ENCODE data around the gene ARID1A. TPM values are rescaled to one million over a fixed set of nuclear protein-coding genes. Genes with fewer than 3 reads are reported as not detected.

ARID1A gene
- polyA plus RNA-seq, 1 donor (not counting 4 experiments of a cell fraction or from before 2014, with no cell fraction given) = 10.2 TPM

- no peak for FAIRE-seq
- DNase-seq (ENCODE audit: low read depth, low spot score) = no peak
- no peak overlapping the region for H2AFZ ChIP-seq (ENCODE audit: control insufficient read depth, low read length)
- no peak overlapping the region for H3K4me3 ChIP-seq (ENCODE audit: control insufficient read depth in 2 of 3, extremely low read depth in 1 of 3, insufficient read depth in 2 of 3, low read depth in 1 of 3, low read length in 3 of 3)
- dilution Hi-C loops (cut with MboI; ENCODE audit: extremely low pct_ligation_motif_present, low sequenced_read_pairs) = no loop called here
- H3K27me3 ChIP-seq (ENCODE audit: control insufficient read depth, extremely low read depth, insufficient read depth, low read length) = no peaks in the 10 kb centered on the region
- peaks cover 90% of the 10 kb centered on the region for H3K79me2 ChIP-seq (ENCODE audit: control insufficient read depth, insufficient read depth, low read length)
- H3K4me2 ChIP-seq (ENCODE audit: control insufficient read depth, extremely low read depth, insufficient read depth, low read depth, low read length) = no peak overlapping the region
- peaks cover 8% of the 10 kb centered on the region for H3K4me1 ChIP-seq (ENCODE audit: control insufficient read depth, extremely low read depth, insufficient read depth, low read length)
- H3K9ac ChIP-seq (ENCODE audit: control insufficient read depth, extremely low read depth, insufficient read depth, low read length) = no peak overlapping the region
- peaks cover 0 to 3% of the 10 kb centered on the region in 2 experiments for H3K36me3 ChIP-seq (ENCODE audit: control insufficient read depth in 2 of 2, extremely low read depth in 1 of 2, insufficient read depth in 2 of 2, low read length in 2 of 2)
- no peak overlapping the region for H3K27ac ChIP-seq (ENCODE audit: control insufficient read depth, insufficient read depth, low read length)
- H4K20me1 ChIP-seq (ENCODE audit: control insufficient read depth, extremely low read depth, insufficient read depth, low read length) = no peaks in the 10 kb centered on the region
- peaks cover 8% of the 10 kb centered on the region for H3K9me1 ChIP-seq (ENCODE audit: control insufficient read depth, extremely low read depth, insufficient read depth, low read length)
- H3K9me3 ChIP-seq (ENCODE audit: control insufficient read depth, low read depth, low read length) = no peaks in the 10 kb centered on the region
- TF ChIP-seq EZH2 (IDR thresholded peaks at IDR 0.05; ENCODE audit: low read length) = no peak
- TF ChIP-seq, protein P1, sequence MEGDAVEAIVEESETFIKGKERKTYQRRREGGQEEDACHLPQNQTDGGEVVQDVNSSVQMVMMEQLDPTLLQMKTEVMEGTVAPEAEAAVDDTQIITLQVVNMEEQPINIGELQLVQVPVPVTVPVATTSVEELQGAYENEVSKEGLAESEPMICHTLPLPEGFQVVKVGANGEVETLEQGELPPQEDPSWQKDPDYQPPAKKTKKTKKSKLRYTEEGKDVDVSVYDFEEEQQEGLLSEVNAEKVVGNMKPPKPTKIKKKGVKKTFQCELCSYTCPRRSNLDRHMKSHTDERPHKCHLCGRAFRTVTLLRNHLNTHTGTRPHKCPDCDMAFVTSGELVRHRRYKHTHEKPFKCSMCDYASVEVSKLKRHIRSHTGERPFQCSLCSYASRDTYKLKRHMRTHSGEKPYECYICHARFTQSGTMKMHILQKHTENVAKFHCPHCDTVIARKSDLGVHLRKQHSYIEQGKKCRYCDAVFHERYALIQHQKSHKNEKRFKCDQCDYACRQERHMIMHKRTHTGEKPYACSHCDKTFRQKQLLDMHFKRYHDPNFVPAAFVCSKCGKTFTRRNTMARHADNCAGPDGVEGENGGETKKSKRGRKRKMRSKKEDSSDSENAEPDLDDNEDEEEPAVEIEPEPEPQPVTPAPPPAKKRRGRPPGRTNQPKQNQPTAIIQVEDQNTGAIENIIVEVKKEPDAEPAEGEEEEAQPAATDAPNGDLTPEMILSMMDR (optimal IDR thresholded peaks at IDR 0.05 in 1 of 3, IDR thresholded peaks at IDR 0.05 in 1 of 3, conservative IDR thresholded peaks at IDR 0.05 in 1 of 3; ENCODE audit: extremely low read depth in 1 of 3, insufficient read depth in 2 of 3, low read length in 3 of 3) = no peak
Observed at GRCh38 chr1:26717017-26717491, 21.2 kb downstream of the ARID1A start.

- Histone ChIP-seq H3K27me3 (ENCODE audit: control insufficient read depth, extremely low read depth, insufficient read depth, low read length) (no peaks in the 10 kb centered on the region), H4K20me1 (ENCODE audit: control insufficient read depth, extremely low read depth, insufficient read depth, low read length) (peaks cover 10% of the 10 kb centered on the region), H3K4me1 (ENCODE audit: control insufficient read depth, extremely low read depth, insufficient read depth, low read length) (peaks cover 25% of the 10 kb centered on the region), H3K4me3 (ENCODE audit: control insufficient read depth in 2 of 3, extremely low read depth in 1 of 3, insufficient read depth in 2 of 3, low read depth in 1 of 3, low read length in 3 of 3) (no peak overlapping the region), H3K79me2 (ENCODE audit: control insufficient read depth, insufficient read depth, low read length) (peaks cover 88% of the 10 kb centered on the region), H3K9me3 (ENCODE audit: control insufficient read depth, low read depth, low read length) (no peaks in the 10 kb centered on the region), H2AFZ (ENCODE audit: control insufficient read depth, low read length) (no peak overlapping the region), H3K9ac (ENCODE audit: control insufficient read depth, extremely low read depth, insufficient read depth, low read length) (no peak overlapping the region), H3K27ac (ENCODE audit: control insufficient read depth, insufficient read depth, low read length) (no peak overlapping the region), H3K9me1 (ENCODE audit: control insufficient read depth, extremely low read depth, insufficient read depth, low read length) (peaks cover 11% of the 10 kb centered on the region), H3K4me2 (ENCODE audit: control insufficient read depth, extremely low read depth, insufficient read depth, low read depth, low read length) (peak overlapping the region; percentile 11), H3K36me3 (ENCODE audit: control insufficient read depth in 2 of 2, extremely low read depth in 1 of 2, insufficient read depth in 2 of 2, low read length in 2 of 2) (no peaks in the 10 kb centered on the region)
- dilution Hi-C loops (cut with MboI; ENCODE audit: extremely low pct_ligation_motif_present, low sequenced_read_pairs) = no loop called here
- DNase-seq (ENCODE audit: low read depth, low spot score) (no peak), FAIRE-seq (no peak)
- TF ChIP-seq, protein P1 (optimal IDR thresholded peaks at IDR 0.05 in 1 of 3, IDR thresholded peaks at IDR 0.05 in 1 of 3, conservative IDR thresholded peaks at IDR 0.05 in 1 of 3; ENCODE audit: extremely low read depth in 1 of 3, insufficient read depth in 2 of 3, low read length in 3 of 3) = no peak
- TF ChIP-seq EZH2 (IDR thresholded peaks at IDR 0.05; ENCODE audit: low read length) = no peak
Observed at GRCh38 chr1:26719205-26719604, 23.4 kb downstream of the ARID1A start.

Measured in keratinocyte (primary cell).